ENCODE results near the gene FOLR2.

FOLR2 gene

DNA sequence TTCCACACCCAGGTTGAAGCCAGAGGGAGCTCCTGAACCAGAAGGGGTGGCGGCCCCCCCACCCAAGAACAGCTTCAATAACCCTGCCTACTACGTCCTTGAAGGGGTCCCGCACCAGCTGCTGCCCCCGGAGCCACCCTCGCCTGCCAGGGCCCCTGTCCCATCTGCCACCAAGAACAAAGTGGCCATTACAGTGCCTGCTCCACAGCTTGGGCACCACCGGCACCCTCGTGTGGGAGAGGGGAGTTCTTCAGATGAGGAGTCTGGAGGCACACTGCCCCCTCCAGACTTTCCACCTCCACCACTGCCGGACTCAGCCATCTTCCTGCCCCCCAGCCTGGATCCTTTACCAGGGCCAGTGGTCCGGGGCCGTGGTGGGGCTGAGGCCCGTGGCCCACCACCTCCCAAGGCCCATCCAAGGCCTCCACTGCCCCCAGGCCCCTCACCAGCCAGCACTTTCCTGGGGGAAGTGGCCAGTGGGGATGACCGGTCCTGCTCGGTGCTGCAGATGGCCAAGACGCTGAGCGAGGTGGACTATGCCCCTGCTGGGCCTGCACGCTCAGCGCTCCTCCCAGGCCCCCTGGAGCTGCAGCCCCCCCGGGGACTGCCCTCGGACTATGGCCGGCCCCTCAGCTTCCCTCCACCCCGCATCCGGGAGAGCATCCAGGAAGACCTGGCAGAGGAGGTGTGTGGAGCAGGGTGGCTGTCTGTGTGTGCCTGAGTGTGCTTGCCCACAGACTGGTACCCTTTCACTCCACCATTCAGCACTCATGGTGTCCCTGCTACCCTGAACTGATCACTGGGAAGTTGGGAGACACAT is 20.7 kb downstream of the FOLR2 start:
- Histone ChIP-seq H3K9ac (ENCODE audit: low read length in 2 of 2) (no peak overlapping the region), H3K36me3 (ENCODE audit: control insufficient read depth in 2 of 2, insufficient read depth in 2 of 2, low read length in 2 of 2) (peaks cover 33 to 45% of the 10 kb centered on the region in 2 donors), H3K27ac (ENCODE audit: low read length) (peak overlapping the region; percentile 55), H3K4me1 (ENCODE audit: control insufficient read depth, insufficient read depth, low read length) (peaks cover 65% of the 10 kb centered on the region), H3K4me3 (ENCODE audit: low read length in 2 of 2) (no peak overlapping the region), H3K9me3 (ENCODE audit: control insufficient read depth in 2 of 2, low read length in 2 of 2) (no peaks in the 10 kb centered on the region), H3K27me3 (ENCODE audit: control insufficient read depth in 1 of 2, insufficient read depth in 2 of 2, low read length in 2 of 2) (peaks cover 8 to 11% of the 10 kb centered on the region in 2 donors)

DNA sequence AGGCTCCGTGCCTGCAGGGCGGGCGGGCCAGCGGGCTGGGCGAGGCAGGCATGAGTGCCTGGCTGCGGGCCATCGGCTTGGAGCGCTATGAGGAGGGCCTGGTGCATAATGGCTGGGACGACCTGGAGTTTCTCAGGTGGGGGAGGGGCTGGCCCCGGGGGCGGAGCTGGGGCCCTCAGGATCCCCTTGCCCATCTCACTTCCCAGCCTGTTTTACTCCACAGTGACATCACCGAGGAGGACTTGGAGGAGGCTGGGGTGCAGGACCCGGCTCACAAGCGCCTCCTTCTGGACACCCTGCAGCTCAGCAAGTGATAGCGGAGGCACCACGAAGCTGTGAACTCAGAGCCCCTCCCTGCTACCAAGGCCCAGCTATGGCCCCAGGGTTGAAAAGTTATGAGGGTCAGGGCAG is 21.5 kb downstream of the FOLR2 start:
- no peak overlapping the region for H3K4me3 ChIP-seq (ENCODE audit: low read length in 2 of 2)
- peaks cover 26 to 38% of the 10 kb centered on the region in 2 donors for H3K36me3 ChIP-seq (ENCODE audit: control insufficient read depth in 2 of 2, insufficient read depth in 2 of 2, low read length in 2 of 2)
- H3K27me3 ChIP-seq (ENCODE audit: control insufficient read depth in 1 of 2, insufficient read depth in 2 of 2, low read length in 2 of 2), result peaks cover 11 to 16% of the 10 kb centered on the region in 2 donors
- H3K4me1 ChIP-seq (ENCODE audit: control insufficient read depth, insufficient read depth, low read length), result peaks cover 65% of the 10 kb centered on the region
- H3K9me3 ChIP-seq (ENCODE audit: control insufficient read depth in 2 of 2, low read length in 2 of 2), result no peaks in the 10 kb centered on the region
- peak overlapping the region in 1 of 2 donors; percentile 0 for H3K9ac ChIP-seq (ENCODE audit: low read length in 2 of 2)
- peak overlapping the region; percentile 77 for H3K27ac ChIP-seq (ENCODE audit: low read length)

DNA sequence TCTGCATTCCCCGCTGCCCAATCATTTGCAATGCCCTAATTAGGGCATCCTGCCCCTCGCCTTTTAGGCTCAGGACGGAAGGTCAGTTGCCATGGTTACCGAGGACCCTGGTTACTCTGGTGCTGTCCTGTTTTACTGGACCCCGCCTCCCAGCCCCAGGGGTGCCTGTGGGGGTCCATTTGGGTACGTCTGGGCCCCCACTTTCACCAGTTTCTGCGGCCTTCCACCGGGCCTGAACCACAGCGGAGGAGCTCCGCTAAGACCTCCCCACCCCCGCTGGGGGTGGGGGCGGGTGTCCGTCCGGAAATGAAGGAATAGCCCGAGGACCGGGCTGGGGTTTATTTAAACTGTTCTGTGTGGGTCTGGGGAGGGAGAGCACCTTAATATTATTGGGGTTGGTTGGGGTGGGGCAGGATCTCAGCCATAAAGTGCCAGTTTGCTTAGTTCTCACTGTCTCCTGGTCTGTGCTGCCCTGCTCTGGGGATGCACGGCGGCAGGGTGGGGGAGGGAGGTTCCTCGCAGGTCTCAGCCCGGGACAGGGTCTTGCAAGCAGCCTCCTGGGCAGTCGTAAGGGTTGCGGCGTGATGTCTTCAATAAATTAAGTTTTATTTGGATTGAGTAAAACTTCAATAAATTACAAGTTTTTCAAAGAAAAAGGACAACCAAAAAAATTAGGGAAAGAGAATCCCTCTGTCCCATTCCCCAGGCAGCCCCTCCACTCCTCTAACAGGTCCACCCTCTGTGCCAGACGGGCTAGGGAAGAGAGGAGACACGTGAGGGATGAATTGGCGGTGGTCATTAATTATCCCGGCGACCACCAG is 22.1 kb downstream of the FOLR2 start:
- Histone ChIP-seq H3K9ac (ENCODE audit: low read length in 2 of 2) (peak overlapping the region in 1 of 2 donors; percentile 0), H3K9me3 (ENCODE audit: control insufficient read depth in 2 of 2, low read length in 2 of 2) (no peaks in the 10 kb centered on the region), H3K36me3 (ENCODE audit: control insufficient read depth in 2 of 2, insufficient read depth in 2 of 2, low read length in 2 of 2) (peaks cover 19 to 31% of the 10 kb centered on the region in 2 donors), H3K27ac (ENCODE audit: low read length) (peak overlapping the region; percentile 77), H3K4me3 (ENCODE audit: low read length in 2 of 2) (no peak overlapping the region), H3K4me1 (ENCODE audit: control insufficient read depth, insufficient read depth, low read length) (peaks cover 63% of the 10 kb centered on the region), H3K27me3 (ENCODE audit: control insufficient read depth in 1 of 2, insufficient read depth in 2 of 2, low read length in 2 of 2) (peaks cover 17 to 23% of the 10 kb centered on the region in 2 donors)

DNA sequence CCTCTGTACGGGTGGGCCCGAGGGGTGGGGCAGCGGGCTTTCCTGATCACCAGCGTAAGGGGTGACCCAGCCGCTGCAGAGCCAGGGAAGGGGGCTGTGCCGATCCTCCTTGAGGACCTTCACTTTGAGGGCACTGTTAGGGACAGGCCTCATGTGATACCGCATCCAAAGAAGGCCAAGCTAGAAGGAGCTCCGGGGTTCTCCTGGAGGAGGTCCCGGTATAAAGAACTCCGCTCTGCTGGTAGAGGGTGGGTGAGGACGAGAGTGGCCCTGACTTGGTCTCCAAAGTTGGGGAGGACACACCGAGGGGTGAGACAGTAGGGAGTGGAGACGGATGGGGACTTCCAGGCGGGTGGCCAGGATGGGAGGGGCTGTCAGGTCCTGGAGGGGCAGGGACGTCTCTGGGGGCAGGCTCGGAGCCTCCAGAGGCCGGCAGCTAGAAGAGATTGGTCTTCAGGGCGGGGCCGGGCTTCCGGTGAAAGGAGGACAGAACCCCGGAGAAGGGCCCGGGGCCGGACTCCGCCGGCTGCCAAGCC is 22.8 kb downstream of the FOLR2 start:
- Histone ChIP-seq H3K27ac (ENCODE audit: low read length) (peak overlapping the region; percentile 77), H3K27me3 (ENCODE audit: control insufficient read depth in 1 of 2, insufficient read depth in 2 of 2, low read length in 2 of 2) (peaks cover 24 to 25% of the 10 kb centered on the region in 2 donors), H3K9me3 (ENCODE audit: control insufficient read depth in 2 of 2, low read length in 2 of 2) (no peaks in the 10 kb centered on the region), H3K4me3 (ENCODE audit: low read length in 2 of 2) (peak overlapping the region; percentile 46 to 69), H3K9ac (ENCODE audit: low read length in 2 of 2) (peak overlapping the region; percentile 60), H3K4me1 (ENCODE audit: control insufficient read depth, insufficient read depth, low read length) (peaks cover 61% of the 10 kb centered on the region), H3K36me3 (ENCODE audit: control insufficient read depth in 2 of 2, insufficient read depth in 2 of 2, low read length in 2 of 2) (peaks cover 12 to 24% of the 10 kb centered on the region in 2 donors)

DNA sequence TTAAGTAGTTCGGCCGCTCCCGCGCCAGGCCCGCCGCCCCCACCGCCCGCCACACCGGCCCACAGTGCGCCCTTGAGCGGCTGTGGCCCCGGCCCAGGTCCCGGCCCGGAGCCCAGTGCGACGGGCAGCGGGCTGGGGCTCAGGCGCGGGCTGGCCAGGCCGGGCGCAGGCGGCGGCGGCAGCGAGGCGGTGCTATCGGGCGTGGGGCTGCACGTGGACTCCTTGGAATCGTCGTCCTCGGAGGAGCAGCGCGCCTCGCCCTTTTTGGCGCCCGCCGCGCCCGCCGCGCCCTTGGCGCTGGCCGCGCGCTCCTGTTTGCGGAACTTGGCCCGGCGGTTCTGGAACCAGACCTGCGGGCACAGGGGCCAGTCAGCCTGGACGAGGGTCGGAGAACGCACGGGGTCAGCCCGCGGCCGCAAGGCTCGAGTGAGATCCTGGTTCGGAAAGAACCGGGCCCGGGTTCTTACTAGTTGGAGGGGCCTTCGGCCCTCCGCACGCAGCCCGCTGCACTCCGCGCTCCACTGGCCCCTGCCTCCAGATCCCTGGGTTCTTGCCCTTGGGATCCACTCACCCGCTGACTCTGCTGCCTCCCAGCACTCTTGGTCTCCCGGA is 23.4 kb downstream of the FOLR2 start:
- no peaks in the 10 kb centered on the region for H3K9me3 ChIP-seq (ENCODE audit: control insufficient read depth in 2 of 2, low read length in 2 of 2)
- peaks cover 30 to 31% of the 10 kb centered on the region in 2 donors for H3K27me3 ChIP-seq (ENCODE audit: control insufficient read depth in 1 of 2, insufficient read depth in 2 of 2, low read length in 2 of 2)
- H3K4me3 ChIP-seq (ENCODE audit: low read length in 2 of 2), result peak overlapping the region; percentile 36 to 69
- H3K27ac ChIP-seq (ENCODE audit: low read length), result peak overlapping the region; percentile 77
- peaks cover 66% of the 10 kb centered on the region for H3K4me1 ChIP-seq (ENCODE audit: control insufficient read depth, insufficient read depth, low read length)
- H3K36me3 ChIP-seq (ENCODE audit: control insufficient read depth in 2 of 2, insufficient read depth in 2 of 2, low read length in 2 of 2), result peaks cover 7 to 19% of the 10 kb centered on the region in 2 donors
- H3K9ac ChIP-seq (ENCODE audit: low read length in 2 of 2), result peak overlapping the region in 1 of 2 donors; percentile 60

DNA sequence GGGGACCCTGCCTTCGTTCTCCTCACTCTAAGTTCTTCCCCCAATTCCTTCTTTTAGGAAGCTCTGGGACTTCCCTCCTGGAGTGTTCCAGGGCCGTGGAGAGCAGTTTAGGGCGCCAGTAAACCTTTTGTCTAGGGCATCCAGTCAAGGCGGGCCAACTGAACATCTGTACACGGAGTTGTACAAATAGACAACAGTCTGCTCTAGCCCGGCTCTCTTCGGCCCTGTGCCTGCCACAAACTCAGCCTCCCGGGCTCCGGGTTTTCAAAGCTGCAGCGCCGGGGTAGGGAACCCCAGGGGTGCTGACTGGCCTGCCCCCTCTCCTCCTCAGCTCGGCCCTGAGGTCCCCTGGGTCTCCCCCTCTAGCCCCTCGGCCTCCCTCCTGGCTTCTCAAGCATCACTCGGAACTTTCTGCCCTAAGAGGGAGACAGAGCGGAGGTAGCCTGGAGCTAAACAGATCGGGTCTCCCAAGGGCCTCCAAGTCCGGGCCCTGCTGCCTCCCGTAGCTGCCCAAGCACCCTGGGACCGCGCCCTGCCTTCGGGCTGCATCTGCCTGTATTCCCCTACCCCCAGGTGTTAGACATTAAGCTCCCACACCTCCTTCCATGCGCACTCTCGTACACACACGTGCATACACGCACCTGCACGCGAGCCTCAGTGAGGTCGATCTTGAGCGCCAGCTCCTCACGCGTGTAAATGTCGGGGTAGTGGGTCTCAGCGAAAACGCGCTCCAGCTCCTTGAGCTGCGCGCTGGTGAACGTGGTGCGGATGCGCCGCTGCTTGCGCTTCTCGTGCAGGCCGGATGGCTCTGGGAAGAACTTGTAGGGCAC is 24.1 kb downstream of the FOLR2 start:
- peaks cover 37 to 38% of the 10 kb centered on the region in 2 donors for H3K27me3 ChIP-seq (ENCODE audit: control insufficient read depth in 1 of 2, insufficient read depth in 2 of 2, low read length in 2 of 2)
- peak overlapping the region in 1 of 2 donors; percentile 28 for H3K9ac ChIP-seq (ENCODE audit: low read length in 2 of 2)
- peak overlapping the region; percentile 36 to 61 for H3K4me3 ChIP-seq (ENCODE audit: low read length in 2 of 2)
- H3K36me3 ChIP-seq (ENCODE audit: control insufficient read depth in 2 of 2, insufficient read depth in 2 of 2, low read length in 2 of 2), result peaks cover 5 to 12% of the 10 kb centered on the region in 2 donors
- no peaks in the 10 kb centered on the region for H3K9me3 ChIP-seq (ENCODE audit: control insufficient read depth in 2 of 2, low read length in 2 of 2)
- H3K4me1 ChIP-seq (ENCODE audit: control insufficient read depth, insufficient read depth, low read length), result peaks cover 59% of the 10 kb centered on the region
- no peak overlapping the region for H3K27ac ChIP-seq (ENCODE audit: low read length)

DNA sequence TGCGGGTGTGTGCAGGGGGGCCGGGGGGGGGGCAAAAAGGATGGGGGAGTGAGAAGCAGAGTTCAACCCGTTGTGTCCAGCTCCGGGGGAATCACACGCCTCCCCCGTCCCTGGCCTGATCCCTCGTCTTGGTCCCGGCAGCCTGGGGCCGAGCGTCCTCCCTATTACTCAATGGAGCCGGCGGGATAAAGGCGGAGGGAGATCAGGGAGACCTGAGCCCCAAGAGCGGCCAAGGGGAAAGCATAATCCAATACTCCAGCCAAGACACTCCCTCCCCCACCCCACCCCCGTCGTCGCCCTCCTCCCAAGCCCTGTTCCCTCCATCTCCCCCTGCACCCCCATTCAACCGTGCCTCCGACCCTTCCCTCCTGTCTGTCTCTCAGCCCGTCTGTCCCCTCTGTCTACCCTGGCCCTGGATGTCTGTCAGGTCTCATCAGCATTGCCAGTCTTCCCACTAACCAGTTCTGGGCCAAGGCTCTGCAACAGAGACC is 24.7 kb downstream of the FOLR2 start:
- peaks cover 5 to 8% of the 10 kb centered on the region in 2 donors for H3K36me3 ChIP-seq (ENCODE audit: control insufficient read depth in 2 of 2, insufficient read depth in 2 of 2, low read length in 2 of 2)
- no peaks in the 10 kb centered on the region for H3K9me3 ChIP-seq (ENCODE audit: control insufficient read depth in 2 of 2, low read length in 2 of 2)
- no peak overlapping the region for H3K9ac ChIP-seq (ENCODE audit: low read length in 2 of 2)
- peaks cover 55% of the 10 kb centered on the region for H3K4me1 ChIP-seq (ENCODE audit: control insufficient read depth, insufficient read depth, low read length)
- H3K4me3 ChIP-seq (ENCODE audit: low read length in 2 of 2), result no peak overlapping the region
- H3K27ac ChIP-seq (ENCODE audit: low read length), result no peak overlapping the region
- H3K27me3 ChIP-seq (ENCODE audit: control insufficient read depth in 1 of 2, insufficient read depth in 2 of 2, low read length in 2 of 2), result peaks cover 41 to 42% of the 10 kb centered on the region in 2 donors

DNA sequence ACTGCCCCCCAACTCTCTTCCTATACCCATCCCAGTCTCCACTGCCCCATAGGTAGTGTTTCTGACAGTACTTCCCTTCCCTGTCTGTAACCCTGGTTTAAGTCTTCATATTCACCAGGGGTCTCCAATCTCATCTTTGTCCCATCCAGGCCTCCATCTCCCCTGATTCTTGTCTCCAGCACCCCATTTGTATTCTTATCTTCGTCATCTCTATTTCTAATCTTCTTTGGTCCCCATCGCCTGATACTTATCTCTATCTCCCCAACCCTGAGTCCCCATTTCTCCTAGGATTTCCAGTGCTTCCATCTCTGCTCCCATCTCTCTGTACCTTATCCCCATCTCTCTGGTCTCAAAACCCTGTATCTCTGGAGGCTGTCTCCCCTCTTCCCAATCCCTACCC is 25.5 kb downstream of the FOLR2 start:
- H3K27me3 ChIP-seq (ENCODE audit: control insufficient read depth in 1 of 2, insufficient read depth in 2 of 2, low read length in 2 of 2), result peaks cover 46 to 49% of the 10 kb centered on the region in 2 donors
- H3K36me3 ChIP-seq (ENCODE audit: control insufficient read depth in 2 of 2, insufficient read depth in 2 of 2, low read length in 2 of 2), result peaks cover 2% of the 10 kb centered on the region in 2 donors
- no peak overlapping the region for H3K4me3 ChIP-seq (ENCODE audit: low read length in 2 of 2)
- peaks cover 47% of the 10 kb centered on the region for H3K4me1 ChIP-seq (ENCODE audit: control insufficient read depth, insufficient read depth, low read length)
- no peak overlapping the region for H3K27ac ChIP-seq (ENCODE audit: low read length)
- no peaks in the 10 kb centered on the region for H3K9me3 ChIP-seq (ENCODE audit: control insufficient read depth in 2 of 2, low read length in 2 of 2)
- H3K9ac ChIP-seq (ENCODE audit: low read length in 2 of 2), result no peak overlapping the region

DNA sequence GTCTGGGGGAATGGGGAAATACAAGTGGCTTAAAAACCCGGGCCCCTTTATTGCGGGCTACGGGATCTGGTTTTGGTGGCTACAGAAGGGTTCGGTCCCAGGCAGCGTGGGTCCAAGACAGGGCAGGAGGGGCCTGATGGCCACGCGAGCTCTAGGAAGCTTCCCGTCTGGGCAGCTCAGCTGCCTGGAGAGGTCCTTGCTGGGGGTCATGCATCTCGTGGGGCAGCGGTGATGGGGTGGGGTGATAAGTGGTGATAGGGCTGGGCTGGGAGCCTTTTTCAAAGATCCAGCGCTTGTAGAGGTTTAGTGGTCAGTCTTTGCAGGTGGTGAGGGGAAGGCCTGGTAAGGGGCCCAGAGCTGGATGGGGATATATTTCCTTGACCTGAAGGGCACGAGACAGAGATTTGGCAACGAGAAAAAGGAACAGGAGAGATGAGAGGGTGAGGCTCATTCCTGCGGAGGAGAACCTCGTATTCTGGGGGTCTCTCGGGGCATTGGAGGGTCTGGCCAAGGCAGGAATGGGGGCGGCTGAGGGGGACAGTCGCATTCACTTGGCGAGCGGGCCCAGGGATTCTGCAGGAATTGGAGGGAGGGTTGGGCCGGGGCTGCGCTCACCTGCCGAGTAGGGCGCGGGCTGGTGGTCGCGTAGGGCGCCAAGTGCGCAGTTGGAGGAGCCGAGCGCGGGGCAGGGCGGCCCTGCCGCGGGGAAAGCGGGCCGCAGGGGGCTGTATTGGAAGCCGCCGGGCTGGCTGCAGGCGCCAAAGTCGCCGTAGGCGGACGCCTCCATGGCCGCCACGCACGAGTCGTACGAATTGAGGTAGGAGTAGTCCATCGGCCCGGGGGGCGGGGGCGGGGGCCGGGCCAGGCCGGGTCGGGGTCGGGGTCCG is 26.8 kb downstream of the FOLR2 start:
- Histone ChIP-seq H3K27me3 (ENCODE audit: control insufficient read depth in 1 of 2, insufficient read depth in 2 of 2, low read length in 2 of 2) (peaks cover 52 to 54% of the 10 kb centered on the region in 2 donors), H3K4me1 (ENCODE audit: control insufficient read depth, insufficient read depth, low read length) (peaks cover 34% of the 10 kb centered on the region), H3K9me3 (ENCODE audit: control insufficient read depth in 2 of 2, low read length in 2 of 2) (no peaks in the 10 kb centered on the region), H3K4me3 (ENCODE audit: low read length in 2 of 2) (no peak overlapping the region), H3K9ac (ENCODE audit: low read length in 2 of 2) (no peak overlapping the region), H3K36me3 (ENCODE audit: control insufficient read depth in 2 of 2, insufficient read depth in 2 of 2, low read length in 2 of 2) (no peaks in the 10 kb centered on the region), H3K27ac (ENCODE audit: low read length) (no peak overlapping the region)
